ENCODE results near the gene SLC43A2. TPM values are rescaled to one million over a fixed set of nuclear protein-coding genes. Genes with fewer than 3 reads are reported as not detected.

Gene SLC43A2
- total RNA-seq, 2 donors from 2014 or later, result 9.6 to 22.4 TPM

- no peak overlapping the region for H3K4me3 ChIP-seq
- peaks cover 47% of the 10 kb centered on the region for H3K4me1 ChIP-seq
- H3K27me3 ChIP-seq, result no peaks in the 10 kb centered on the region
- 11 to 32% methylated on average over 13 to 18 of the region's 19 CpGs for WGBS, 2 donors
- intact Hi-C loops (cut with DNase I), result no loop called here
- DNase-seq (peak; percentile 74 to 90 (median 88)), ATAC-seq (peak; percentile 74)
- peak overlapping the region; percentile 49 to 92 (median 79) for H3K27ac ChIP-seq
- TF ChIP-seq POLR2A (IDR thresholded peaks at IDR 0.05) (no peak), CTCF (IDR thresholded peaks at IDR 0.05) (peak in 2 of 7 experiments; percentile 4 to 12)
- no peaks in the 10 kb centered on the region for H3K9me3 ChIP-seq
- no peaks in the 10 kb centered on the region for H3K36me3 ChIP-seq (replicated peaks in 1 of 2; ENCODE audit: insufficient read depth in 1 of 2, low read depth in 2 of 2)
These were observed 47.5 kb downstream of the SLC43A2 start for GRCh38 chr17:1580979-1581676.

- 90 to 94% methylated on average over 12 to 13 of the region's 13 CpGs for WGBS, 2 donors
- intact Hi-C loops (cut with DNase I), result no loop called here
- no peak overlapping the region for H3K4me3 ChIP-seq
These were observed 50.6 kb downstream of the SLC43A2 start for GRCh38 chr17:1578029-1578428.

GRCh38 chr17:1577583-1578013 lies 51.0 kb downstream of the SLC43A2 start:
- no peaks in the 10 kb centered on the region for H3K9me3 ChIP-seq
- DNase-seq (peak in 1 of 4 donors; percentile 55), ATAC-seq (no peak)
- no peak overlapping the region for H3K4me3 ChIP-seq
- intact Hi-C loops (cut with DNase I), result no loop called here
- peak overlapping the region; percentile 37 to 83 (median 81) for H3K27ac ChIP-seq
- H3K36me3 ChIP-seq (replicated peaks in 1 of 2; ENCODE audit: insufficient read depth in 1 of 2, low read depth in 2 of 2), result no peaks in the 10 kb centered on the region
- no peaks in the 10 kb centered on the region for H3K27me3 ChIP-seq
- H3K4me1 ChIP-seq, result peaks cover 63% of the 10 kb centered on the region
- TF ChIP-seq CTCF (IDR thresholded peaks at IDR 0.05), result no peak
- TF ChIP-seq POLR2A (IDR thresholded peaks at IDR 0.05), result no peak
- WGBS, 2 donors, result 72% methylated on average over 6 of the region's 6 CpGs; no CpG with 5 or more reads in 1 of the 2 donors

More at GRCh38 chr17:1578029-1578428, 50.6 kb downstream of the SLC43A2 start:
- Histone ChIP-seq H3K27ac (peak overlapping the region; percentile 37 to 83 (median 81)), H3K9me3 (no peaks in the 10 kb centered on the region), H3K4me1 (peaks cover 63% of the 10 kb centered on the region), H3K36me3 (replicated peaks in 1 of 2; ENCODE audit: insufficient read depth in 1 of 2, low read depth in 2 of 2) (no peaks in the 10 kb centered on the region), H3K27me3 (no peaks in the 10 kb centered on the region)
- no peak for ATAC-seq
- no peak for TF ChIP-seq POLR2A (IDR thresholded peaks at IDR 0.05)
- TF ChIP-seq CTCF (IDR thresholded peaks at IDR 0.05), result no peak
- DNase-seq, result no peak

- peak in 1 of 3 donors; percentile 45 for TF ChIP-seq POLR2A (IDR thresholded peaks at IDR 0.05)
- peak in 1 of 7 experiments; percentile 0 for TF ChIP-seq CTCF (IDR thresholded peaks at IDR 0.05)
- 24% methylated on average over 10 of the region's 12 CpGs; no CpG with 5 or more reads in 1 of the 2 donors for WGBS, 2 donors
- peaks cover 62% of the 10 kb centered on the region for H3K4me1 ChIP-seq
- no peak overlapping the region for H3K4me3 ChIP-seq
- peak overlapping the region; percentile 37 to 83 (median 81) for H3K27ac ChIP-seq
- no peaks in the 10 kb centered on the region for H3K36me3 ChIP-seq (replicated peaks in 1 of 2; ENCODE audit: insufficient read depth in 1 of 2, low read depth in 2 of 2)
- H3K27me3 ChIP-seq, result no peaks in the 10 kb centered on the region
- DNase-seq, result peak; percentile 64 to 92 (median 81)
- intact Hi-C loops (cut with DNase I), result no loop called here
- ATAC-seq, result peak; percentile 67
- no peaks in the 10 kb centered on the region for H3K9me3 ChIP-seq
These were observed 51.5 kb downstream of the SLC43A2 start for GRCh38 chr17:1577182-1577581.

Measured in body of pancreas (tissue), 4 donors.